HG03469 (cell line): ENCODE measurements around the gene FMN2.

Experiments used
- ATAC-seq: cut with Tn5 transposase; IDR thresholded peaks from one replicate; pipeline ENCODE4 v1.9.1; 2021; ENCODE audit warnings: mild to moderate bottlenecking, moderate library complexity, moderate number of reproducible peaks; ENCODE audit not compliant: unreplicated experiment

Gene FMN2

GRCh38 chr1:240096974-240097373 lies 5.3 kb downstream of the FMN2 start:
- ATAC-seq = no peak

- no peak for ATAC-seq
Measured at GRCh38 chr1:240098534-240098933, 6.9 kb downstream of the FMN2 start.

DNA sequence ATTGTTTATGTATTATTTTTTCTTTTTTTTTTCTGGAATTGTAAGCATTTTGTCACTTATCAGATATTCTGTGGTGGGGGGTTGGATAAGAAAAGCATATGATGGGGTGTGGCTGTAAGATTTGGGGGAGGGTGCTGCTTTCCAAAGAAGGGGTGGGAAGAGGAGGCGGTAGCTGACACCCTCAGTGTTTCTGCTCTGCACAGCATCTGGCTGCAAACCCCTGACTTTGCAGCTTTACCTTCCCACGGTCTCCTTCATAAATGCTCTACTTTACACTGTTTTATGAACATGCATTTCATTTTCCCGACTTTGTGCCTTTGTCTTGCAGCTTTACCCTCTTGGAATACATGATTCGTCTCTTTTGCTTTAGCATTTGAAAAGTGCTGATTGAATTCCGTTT lies 7.6 kb downstream of the FMN2 start:
- no peak for ATAC-seq

DNA sequence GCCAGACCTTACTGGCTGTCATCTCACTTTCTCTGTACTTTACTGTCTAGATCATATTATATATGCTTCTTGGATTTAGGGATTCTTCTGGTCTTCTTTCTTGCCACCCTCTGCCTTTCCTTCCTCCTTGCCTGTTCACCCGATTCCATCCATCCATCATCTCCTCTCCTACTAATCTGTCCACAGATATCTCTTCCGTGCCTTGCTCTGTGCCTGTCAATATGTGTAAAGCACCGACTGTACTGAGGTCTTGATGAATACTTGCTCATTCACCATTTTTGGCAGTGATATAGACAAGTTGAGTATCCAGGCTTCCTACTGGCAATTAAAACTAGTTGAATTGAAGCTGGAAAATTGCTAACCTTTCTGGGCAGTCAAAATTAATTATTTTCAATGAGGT lies 8.1 kb downstream of the FMN2 start:
- ATAC-seq = no peak

- no peak for ATAC-seq
Measured at GRCh38 chr1:240100371-240100934, 8.8 kb downstream of the FMN2 start.

- ATAC-seq = no peak
Measured at GRCh38 chr1:240101306-240101705, 9.6 kb downstream of the FMN2 start.

GRCh38 chr1:240101737-240102136 lies 10.1 kb downstream of the FMN2 start:
- ATAC-seq = no peak

DNA sequence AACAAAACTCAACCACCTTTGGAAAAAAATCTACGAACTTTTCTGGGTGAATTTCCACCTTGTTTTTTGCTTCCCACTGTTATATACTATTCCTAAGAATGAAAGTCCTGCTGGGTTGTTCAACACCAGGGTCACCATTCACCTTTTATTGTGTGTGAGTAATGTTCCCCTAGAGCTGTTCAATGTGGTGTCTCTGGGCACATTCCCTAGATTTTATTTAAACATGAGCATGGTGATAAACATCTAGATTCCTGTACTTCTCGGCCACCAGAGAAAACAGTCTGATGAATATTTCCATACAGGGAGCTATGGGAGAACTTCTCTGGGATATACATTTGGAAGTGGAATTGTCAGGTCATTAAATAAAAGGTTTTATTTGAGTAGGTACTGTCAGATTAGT lies 13.0 kb downstream of the FMN2 start:
- ATAC-seq = no peak

- no peak for ATAC-seq
Measured at GRCh38 chr1:240107058-240107684, 15.5 kb downstream of the FMN2 start.

DNA sequence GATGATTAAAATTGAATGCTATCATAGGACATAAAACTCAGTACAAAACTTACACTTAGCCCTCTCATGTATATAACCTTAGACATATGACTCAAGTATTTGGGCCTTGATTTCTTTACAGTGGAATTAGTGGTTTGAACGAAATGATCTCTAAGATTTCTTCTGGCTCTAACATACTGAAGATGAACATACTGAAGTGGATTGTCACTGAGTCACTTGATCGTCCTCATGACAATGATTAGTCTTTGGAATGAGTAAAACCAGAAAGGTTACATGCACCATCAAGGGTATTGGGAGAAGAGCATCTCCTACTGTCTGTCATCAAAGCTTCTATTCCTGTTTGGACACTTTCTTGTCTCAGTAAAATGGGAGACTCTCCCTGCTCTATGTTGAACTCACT lies 17.4 kb downstream of the FMN2 start:
- ATAC-seq = no peak

DNA sequence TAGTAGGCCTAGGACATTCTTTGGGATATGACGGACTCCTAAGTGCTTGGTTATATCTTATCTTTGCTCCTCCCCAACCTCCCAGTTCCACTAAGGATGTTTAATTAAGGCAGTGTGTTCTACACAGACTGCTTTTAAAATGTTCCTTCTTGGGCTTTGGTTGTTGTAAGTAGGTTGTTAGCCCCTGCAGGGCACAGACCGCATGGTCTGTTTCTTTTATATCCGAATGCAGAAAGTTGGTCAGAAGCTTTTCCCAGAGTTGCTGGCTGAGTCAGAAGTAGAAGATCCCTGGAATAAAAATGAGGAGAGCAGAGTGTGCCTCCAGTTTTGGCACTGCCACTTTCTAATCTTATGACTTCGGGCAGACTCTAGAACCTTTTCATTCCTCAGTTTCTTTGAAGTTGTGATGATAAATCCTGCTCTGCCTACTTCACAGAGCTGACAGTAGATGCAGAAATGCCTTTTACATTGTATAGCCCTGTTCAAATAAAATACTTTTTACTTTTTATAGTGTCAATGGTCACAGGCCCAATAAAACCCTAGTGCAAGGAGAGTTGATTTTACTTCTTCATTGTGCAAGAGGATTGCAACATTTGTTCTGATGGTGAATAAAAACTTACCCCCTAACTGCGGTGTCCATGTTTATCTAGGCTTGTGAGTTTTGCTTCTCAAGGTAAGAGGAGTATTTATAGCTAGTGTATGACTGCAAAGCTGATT lies 18.4 kb downstream of the FMN2 start:
- no peak for ATAC-seq

GRCh38 chr1:240111558-240111957 lies 19.9 kb downstream of the FMN2 start:
- ATAC-seq = no peak

DNA sequence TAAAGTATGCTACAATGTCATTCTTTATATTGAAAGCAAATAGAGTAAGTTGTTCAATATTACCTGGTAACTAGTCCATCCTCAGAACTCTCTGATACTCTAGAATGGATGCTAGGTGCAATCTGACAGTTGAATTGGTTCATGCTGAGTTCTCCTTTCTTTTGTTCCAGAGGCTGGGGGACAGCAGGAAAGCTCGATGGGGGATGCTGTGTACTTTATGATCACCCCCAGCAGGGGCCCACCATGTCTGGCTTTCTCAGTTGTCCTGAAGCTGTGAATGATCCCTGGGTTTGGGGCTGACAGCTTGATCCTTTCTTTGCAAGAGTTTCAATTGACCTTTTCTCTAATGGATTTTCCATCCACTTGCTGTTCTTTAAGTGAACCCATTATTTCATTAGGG lies 22.5 kb downstream of the FMN2 start:
- no peak for ATAC-seq

DNA sequence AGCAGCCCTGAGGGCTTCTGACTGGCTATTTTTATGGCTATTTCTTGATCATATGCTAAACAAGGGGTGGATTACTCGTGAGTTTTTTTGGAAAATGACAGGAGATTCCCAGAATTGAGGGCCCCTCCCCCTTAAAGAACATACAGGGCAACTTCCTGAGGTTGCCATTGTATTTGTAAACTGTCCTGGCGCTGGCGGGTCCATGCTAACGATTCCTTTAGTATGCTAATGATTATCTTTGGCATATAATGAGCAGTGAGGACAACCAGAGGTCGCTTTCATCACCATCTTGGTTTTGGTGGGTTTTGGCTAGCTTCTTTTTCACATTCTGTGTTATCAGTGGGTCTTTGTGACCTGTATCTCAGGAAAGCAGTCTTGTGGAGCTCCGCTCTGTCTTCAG lies 24.1 kb downstream of the FMN2 start:
- no peak for ATAC-seq

GRCh38 chr1:240116831-240117769 lies 25.4 kb downstream of the FMN2 start:
- ATAC-seq = no peak

GRCh38 chr1:240117930-240118329 lies 26.2 kb downstream of the FMN2 start:
- no peak for ATAC-seq

DNA sequence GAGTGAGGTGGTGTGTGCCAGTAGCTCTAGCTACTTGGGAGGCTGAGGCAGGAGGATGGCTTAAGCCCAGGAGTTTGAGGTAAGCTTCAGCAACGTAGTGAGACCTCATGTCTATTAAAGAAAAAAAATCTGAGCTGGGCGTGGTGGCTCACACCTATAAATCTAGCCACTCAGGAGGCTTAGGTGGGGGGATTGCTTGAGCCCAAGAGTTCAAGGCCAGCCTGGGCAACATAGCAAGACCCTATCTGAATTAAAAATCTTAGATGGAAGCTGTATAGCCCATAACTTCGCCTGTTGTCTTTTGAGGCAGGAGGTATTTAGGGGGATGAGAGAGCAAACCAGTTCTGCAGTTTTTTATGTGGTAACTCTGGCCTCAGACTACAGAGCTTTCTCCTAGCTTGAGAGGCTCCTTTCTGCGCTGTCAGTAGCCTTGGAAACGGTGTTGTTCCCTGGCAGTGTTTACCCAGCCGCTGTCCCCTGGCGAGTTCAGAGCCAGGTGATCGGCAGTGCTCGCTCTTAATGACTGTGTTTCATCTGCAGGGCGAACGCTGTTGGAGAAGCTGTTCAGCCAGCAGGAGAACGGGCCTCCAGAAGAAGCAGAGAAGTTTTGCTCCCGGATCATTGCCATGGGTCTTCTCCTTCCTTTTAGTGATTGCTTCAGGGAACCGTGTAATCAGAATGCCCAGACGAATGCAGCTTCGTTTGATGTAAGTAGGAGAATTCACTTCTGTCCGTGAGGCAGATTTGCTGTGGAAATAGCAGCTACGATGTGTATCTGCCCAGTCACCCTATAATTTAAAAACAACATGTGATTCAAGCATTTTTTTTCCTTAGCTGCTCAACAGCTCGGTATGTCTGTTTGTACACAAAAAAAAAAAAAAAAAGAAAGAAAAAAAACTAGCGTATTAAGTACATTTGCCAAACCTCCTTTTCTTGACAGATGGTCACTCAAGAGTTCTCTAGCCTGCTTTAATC lies 31.2 kb downstream of the FMN2 start:
- ATAC-seq = no peak

- ATAC-seq = no peak
Measured at GRCh38 chr1:240126821-240127220, 35.1 kb downstream of the FMN2 start.

DNA sequence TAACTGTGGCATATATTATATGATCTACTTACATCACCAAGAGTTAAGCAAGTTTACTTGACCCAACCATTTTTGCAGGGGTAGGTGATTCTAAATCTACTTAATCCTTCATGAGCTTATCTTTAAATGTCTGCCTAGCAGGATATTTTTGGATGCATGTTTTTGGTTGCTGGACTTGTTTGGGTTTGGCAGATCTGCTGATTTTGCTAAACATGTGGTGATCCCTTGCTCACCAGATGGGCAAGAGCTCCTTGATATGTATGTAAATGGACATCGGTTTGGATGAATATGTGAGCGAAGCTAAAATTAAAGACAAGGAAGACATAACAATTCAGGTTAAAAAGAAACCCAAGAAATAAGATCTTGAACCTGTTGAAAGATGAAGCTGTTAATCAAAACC lies 36.7 kb downstream of the FMN2 start:
- no peak for ATAC-seq

DNA sequence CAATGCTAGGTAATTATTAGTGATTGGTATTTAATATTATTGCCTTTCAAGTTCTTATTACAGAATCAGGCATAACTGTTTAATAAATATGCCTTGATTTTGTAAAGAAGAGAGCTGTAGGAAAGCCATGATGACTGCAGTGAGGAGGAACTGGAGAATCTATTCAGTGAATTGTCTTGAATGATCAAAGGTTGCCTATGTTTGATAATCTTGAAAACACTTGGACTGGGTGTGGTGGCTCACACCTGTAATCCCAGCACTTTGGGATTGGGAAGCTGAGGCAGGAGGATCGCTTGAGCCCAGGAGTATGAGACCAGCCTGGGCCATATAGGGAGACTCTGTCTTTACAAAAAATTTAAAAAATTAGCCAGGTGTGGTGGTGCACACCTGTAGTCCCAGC lies 42.4 kb downstream of the FMN2 start:
- no peak for ATAC-seq
